Glomerular endothelial cell (primary cell): Measurements from ENCODE around the gene VSIG1. TPM values are rescaled to one million over a fixed set of nuclear protein-coding genes. Genes with fewer than 3 reads are reported as not detected.

ENCODE experiments used
- total RNA-seq: library from RNA; depleted of rRNA; stranded (reverse); fragments of >200 nt; gene quantifications from 2 replicates; pipeline ENCODE4 v1.2.3, GENCODE V29; 2015

VSIG1 gene
- total RNA-seq, 1 donor from 2014 or later: 1.6 TPM

Other genes starting within 250 kb of the VSIG1 start
- 21.4 and 35.1 TPM in 2 replicates for gene MID2, start 219.2 kb upstream of the VSIG1 start, total RNA-seq
- 0.47 TPM in 1 of 2 replicates, not detected in the other for gene TEX13B, start 62.7 kb upstream of the VSIG1 start, total RNA-seq
- 75.0 and 125 TPM in 2 replicates for gene PSMD10, start 46.5 kb downstream of the VSIG1 start, total RNA-seq
- gene ATG4A, start 46.7 kb downstream of the VSIG1 start, total RNA-seq: 22.6 and 42.5 TPM in 2 replicates